Measurements from ENCODE around the gene CATSPERZ. TPM values are rescaled to one million over a fixed set of nuclear protein-coding genes. Genes with fewer than 3 reads are reported as not detected.

The CATSPERZ gene
- total and polyA plus RNA-seq, 10 donors = 0.09 to 0.48 TPM; not detected in 8

- Histone ChIP-seq H3K9me3 (no peaks in the 10 kb centered on the region), H3K27ac (no peak overlapping the region), H3K36me3 (peaks cover 0 to 100% (median 64%) of the 10 kb centered on the region in 6 donors), H3K4me1 (peaks cover 0 to 6% (median 2%) of the 10 kb centered on the region in 6 donors), H3K4me3 (no peak overlapping the region), H3K27me3 (replicated peaks in 1 of 7) (no peaks in the 10 kb centered on the region)
- TF ChIP-seq POLR2A (IDR thresholded peaks at IDR 0.05) (no peak), CTCF (IDR thresholded peaks at IDR 0.05 in 8 of 11, conservative IDR thresholded peaks at IDR 0.05 in 3 of 11) (no peak), POLR2AphosphoS5 (IDR thresholded peaks at IDR 0.05) (no peak)
- DNase-seq = no peak
- WGBS, 5 donors = 89 to 96% (median 94%) methylated on average over 14 to 18 of the region's 18 CpGs
- intact Hi-C loops (cut with DNase I; ENCODE audit: low total_unique reads) = no loop called here
These were observed 38.5 kb upstream of the CATSPERZ start for GRCh38 chr11:64261556-64262080.

- DNase-seq = peak; percentile 76
- Histone ChIP-seq H3K27me3 (replicated peaks in 1 of 7) (no peaks in the 10 kb centered on the region), H3K4me3 (no peak overlapping the region), H3K4me1 (peaks cover 6 to 15% (median 10%) of the 10 kb centered on the region in 6 donors), H3K27ac (no peak overlapping the region), H3K36me3 (peaks cover 0 to 100% (median 61%) of the 10 kb centered on the region in 6 donors), H3K9me3 (no peaks in the 10 kb centered on the region)
- TF ChIP-seq POLR2AphosphoS5 (IDR thresholded peaks at IDR 0.05) (no peak), CTCF (IDR thresholded peaks at IDR 0.05 in 8 of 11, conservative IDR thresholded peaks at IDR 0.05 in 3 of 11) (no peak), POLR2A (IDR thresholded peaks at IDR 0.05) (no peak)
- intact Hi-C loops (cut with DNase I; ENCODE audit: low total_unique reads) = no loop called here
- 93 to 97% (median 95%) methylated on average over 34 to 42 of the region's 42 CpGs for WGBS, 5 donors
These were observed 37.7 kb upstream of the CATSPERZ start for GRCh38 chr11:64262271-64263002.

- H3K4me1 ChIP-seq = peaks cover 14 to 23% (median 19%) of the 10 kb centered on the region in 6 donors
- no peaks in the 10 kb centered on the region for H3K9me3 ChIP-seq
- no peak overlapping the region for H3K27ac ChIP-seq
- no peaks in the 10 kb centered on the region for H3K27me3 ChIP-seq (replicated peaks in 1 of 7)
- peak; percentile 72 for DNase-seq
- H3K36me3 ChIP-seq = peaks cover 0 to 94% (median 59%) of the 10 kb centered on the region in 6 donors
- WGBS, 5 donors = 87 to 90% (median 88%) methylated on average over 26 to 29 of the region's 29 CpGs
- intact Hi-C loops (cut with DNase I; ENCODE audit: low total_unique reads) = no loop called here
- no peak overlapping the region for H3K4me3 ChIP-seq
- TF ChIP-seq CTCF (IDR thresholded peaks at IDR 0.05 in 8 of 11, conservative IDR thresholded peaks at IDR 0.05 in 3 of 11) (no peak), POLR2A (IDR thresholded peaks at IDR 0.05) (no peak), POLR2AphosphoS5 (IDR thresholded peaks at IDR 0.05) (peak in 1 of 3 donors; percentile 14)
These were observed 36.9 kb upstream of the CATSPERZ start for GRCh38 chr11:64263021-64263946.

All from spleen (tissue), 11 donors.